VCaP (cell line): ENCODE measurements around the gene NGF.
"Not testable (repeated sequence)": the region's sequence is repeated elsewhere in the genome, so short reads cannot be mapped to it uniquely, and the experiment has no call there.

Experiments
- H3K27ac ChIP-seq: fragments of 450-650 bp; 2 replicates; pipeline ENCODE4 v1.5.1; 2017
- CTCF ChIP-seq: fragments of 450-650 bp; conservative IDR thresholded peaks from 2 replicates; pipeline ENCODE4 v1.5.1; 2017; ENCODE audit warnings: mild to moderate bottlenecking, moderate library complexity

NGF gene

GRCh38 chr1:115337633-115338456 is at the start of gene NGF:
Gene NGF (minus strand): TSS chr1:115338249. CDS start chr1:115286795, 51,454 bp downstream.
- H3K27ac ChIP-seq: no peak within 1 kb of the TSS
- TF ChIP-seq CTCF: no peak

GRCh38 chr1:115383455-115383854 is 45.4 kb upstream of the NGF start:
- H3K27ac ChIP-seq: not testable (repeated sequence)

DNA sequence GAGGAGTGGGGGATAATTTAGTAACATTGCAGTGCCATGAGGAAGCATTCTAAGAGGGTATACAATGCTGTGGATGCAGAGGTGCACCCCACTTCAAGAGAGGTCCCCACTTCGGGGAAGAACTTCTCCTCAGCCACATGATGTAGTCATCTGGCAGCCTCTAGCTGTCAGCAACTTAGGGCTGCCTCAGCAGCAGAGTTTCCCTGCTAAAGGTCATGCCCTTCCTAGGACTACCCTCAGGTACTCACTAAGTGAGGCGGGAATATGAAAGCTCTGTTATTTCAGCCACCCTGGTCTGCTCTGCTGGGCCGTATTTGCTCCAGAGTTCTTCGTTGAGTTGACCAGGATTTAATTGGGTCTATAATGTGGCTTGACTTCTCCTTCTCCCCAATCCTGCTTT is 41.9 kb upstream of the NGF start:
- TF ChIP-seq CTCF: no peak

DNA sequence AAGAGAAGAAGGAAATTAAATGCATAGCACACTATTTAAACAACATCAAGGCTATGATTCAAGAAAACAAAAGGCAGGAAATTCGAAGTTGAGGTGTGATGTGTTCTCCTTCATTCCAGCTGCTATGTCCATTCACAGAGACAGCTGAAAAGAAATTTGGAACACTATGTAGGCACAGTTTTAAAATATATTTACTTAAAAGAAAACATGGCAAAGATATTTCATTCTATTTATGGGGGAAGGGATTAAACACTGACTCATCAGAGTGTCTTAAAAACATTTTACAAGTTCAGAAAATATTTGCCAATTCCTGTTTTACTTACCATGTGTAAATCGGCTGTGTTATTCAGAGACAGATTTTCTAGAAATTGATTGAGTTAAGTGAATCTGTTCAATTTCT is 39.4 kb upstream of the NGF start:
- no peak for TF ChIP-seq CTCF
- H3K27ac ChIP-seq: peak overlapping the region; percentile 21; the same call in 1 of the 2 replicates

More for the DNA sequence above, 41.9 kb upstream of the NGF start:
- H3K27ac ChIP-seq: no peak overlapping the region

GRCh38 chr1:115374598-115374997 is 36.5 kb upstream of the NGF start:
- H3K27ac ChIP-seq: no peak overlapping the region
- no peak for TF ChIP-seq CTCF

DNA sequence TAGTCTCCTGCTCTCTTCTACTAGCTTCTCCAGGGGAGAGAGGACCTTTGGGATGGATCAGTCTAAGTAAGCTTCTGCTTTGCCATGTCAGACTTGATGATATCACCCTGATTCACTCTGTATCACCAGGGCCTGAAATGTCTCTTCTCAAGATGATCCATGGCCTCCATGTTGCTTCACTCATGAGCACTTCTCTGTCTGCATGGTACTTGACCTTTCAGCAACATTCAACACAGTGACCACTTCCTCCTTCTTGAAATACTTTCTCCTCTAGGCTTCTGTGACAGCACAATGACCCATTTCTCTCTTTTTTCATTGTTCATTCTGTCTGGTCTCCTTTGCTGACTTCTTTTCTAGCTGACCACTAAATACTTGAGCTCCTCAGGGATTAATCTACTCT is 35.3 kb upstream of the NGF start:
- TF ChIP-seq CTCF: no peak
- H3K27ac ChIP-seq: no peak overlapping the region

- no peak overlapping the region for H3K27ac ChIP-seq
- no peak for TF ChIP-seq CTCF
Measured at GRCh38 chr1:115365738-115366137, 27.7 kb upstream of the NGF start.

DNA sequence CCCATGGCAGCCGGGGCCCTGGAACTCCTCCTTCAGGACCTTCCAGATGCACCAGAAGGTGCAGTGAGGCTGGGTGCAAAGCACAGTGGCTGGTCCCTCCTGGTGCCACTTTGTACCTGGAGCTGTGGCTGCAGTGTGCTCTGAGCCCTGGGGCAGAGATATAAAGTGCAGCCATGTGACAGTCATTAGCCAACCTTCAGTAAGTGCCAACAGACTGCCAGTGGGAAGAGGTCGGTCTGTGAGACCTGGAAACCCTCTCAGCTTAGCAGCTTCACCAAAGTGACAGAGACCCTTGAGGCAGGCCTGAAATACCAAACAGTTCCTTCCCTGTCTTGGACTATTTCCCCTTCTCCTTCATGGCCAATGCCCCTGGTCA is 26.7 kb upstream of the NGF start:
- H3K27ac ChIP-seq: no peak overlapping the region
- no peak for TF ChIP-seq CTCF
